GM15510 (cell line): ENCODE data around the gene CRYBA4.

Experiments
- POLR2A ChIP-seq: IDR thresholded peaks from 3 replicates; pipeline ENCODE4 v1.6.1; 2011; ENCODE audit warnings: borderline replicate concordance; ENCODE audit not compliant: insufficient read length; ENCODE audit errors: extremely low read depth

CRYBA4 gene

DNA sequence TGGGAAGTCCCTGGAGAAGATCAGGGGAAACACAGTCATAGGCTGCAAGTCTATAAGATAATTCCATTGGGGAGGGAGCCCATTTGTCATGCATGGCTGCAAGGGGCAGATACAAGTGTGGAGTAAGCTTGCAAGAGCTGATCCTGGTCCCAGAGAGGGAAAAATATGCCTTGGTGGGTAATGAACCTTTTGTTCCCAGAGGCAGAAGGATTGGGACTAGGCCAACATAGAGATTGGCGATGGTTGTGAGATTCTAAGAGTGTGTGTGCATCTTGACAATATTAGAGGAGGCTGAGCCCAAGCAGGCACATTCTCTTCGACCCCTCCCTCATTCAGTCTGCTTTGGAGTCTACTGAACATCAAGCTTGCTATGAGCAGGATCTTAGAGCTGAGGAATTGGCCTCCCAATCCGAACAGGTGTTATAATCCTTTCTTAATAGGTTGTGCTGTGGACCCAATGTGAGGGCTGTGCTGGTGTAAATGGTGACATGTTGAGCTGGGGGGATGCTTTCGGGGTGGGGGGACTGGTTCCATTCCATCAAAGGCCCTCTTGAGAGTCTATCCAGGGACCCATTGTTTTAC is 54.0 kb downstream of the CRYBA4 start:
- no peak for TF ChIP-seq POLR2A

- TF ChIP-seq POLR2A = no peak
Observed at GRCh38 chr22:26677217-26677616, 55.5 kb downstream of the CRYBA4 start.

- TF ChIP-seq POLR2A = no peak
Observed at GRCh38 chr22:26679003-26679629, 57.4 kb downstream of the CRYBA4 start.
